ENCODE data around the gene RASGRF1.

DNA sequence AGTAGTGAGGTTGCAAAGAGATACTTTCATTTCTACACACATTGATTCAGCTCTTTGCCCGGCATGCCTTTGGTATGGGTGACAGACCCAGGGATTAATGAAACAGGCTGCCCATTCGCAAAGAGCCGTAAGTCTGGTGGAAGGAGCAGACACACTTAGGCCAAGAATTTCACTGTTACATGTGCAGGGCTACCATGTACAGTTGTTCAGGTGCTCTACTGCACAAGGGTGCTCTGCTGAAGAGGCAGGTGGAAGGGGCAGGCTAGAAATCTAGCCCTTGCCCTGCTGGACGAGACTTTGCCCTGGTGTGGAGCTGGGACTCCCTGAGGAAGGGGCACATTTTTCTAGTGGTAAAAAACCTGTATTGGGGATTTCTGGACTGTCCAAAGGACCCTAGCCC, 26.2 kb upstream of the RASGRF1 start:
- TF ChIP-seq CTCF (tag by site-specific recombination; IDR thresholded peaks at IDR 0.05) (no peak), ZNF23 (tag by site-specific recombination; IDR thresholded peaks at IDR 0.05; ENCODE audit: borderline replicate concordance) (no peak), KLF16 (tag by site-specific recombination; IDR thresholded peaks at IDR 0.05) (no peak)

Data from HEK293 (cell line).